Upper lobe of right lung (tissue), 1 donor: ENCODE data around the gene MCRIP2. TPM values are rescaled to one million over a fixed set of nuclear protein-coding genes. Genes with fewer than 3 reads are reported as not detected.

Experiments used
- ATAC-seq: fragments of 200-7000 bp; cut with Tn5 transposase; one replicate; pipeline ENCODE4 v1.9.1; 2020; ENCODE audit warnings: mild to moderate bottlenecking, moderate library complexity
- DNase-seq: peaks from one replicate; pipeline ENCODE4 v3.0.0-alpha.2; 2020
- H3K27ac ChIP-seq: fragments of 200-600 bp; one replicate; pipeline ENCODE4 v1.8.0; 2022
- H3K27me3 ChIP-seq: fragments of 200-600 bp; one replicate; pipeline ENCODE4 v1.8.0; 2022; ENCODE audit warnings: mild to moderate bottlenecking
- H3K36me3 ChIP-seq: fragments of 200-600 bp; one replicate; pipeline ENCODE4 v1.8.0; 2022
- H3K4me1 ChIP-seq: fragments of 200-600 bp; one replicate; pipeline ENCODE4 v1.8.0; 2022
- H3K4me3 ChIP-seq: fragments of 200-600 bp; one replicate; pipeline ENCODE4 v1.8.0; 2022; ENCODE audit warnings: mild to moderate bottlenecking
- H3K9me3 ChIP-seq: fragments of 200-600 bp; one replicate; pipeline ENCODE4 v1.8.0; 2022
- CTCF ChIP-seq: fragments of 200-600 bp; IDR thresholded peaks from one replicate; pipeline ENCODE4 v1.8.0; 2022; ENCODE audit warnings: antibody characterized with exemption
- intact Hi-C: fragments of 100-400 bp; cut with DNase I; formaldehyde crosslinking; loops from one replicate; pipeline ENCODE4 v1.11.0; 2022
- total RNA-seq: library from RNA; stranded (reverse); fragmentation: NEBNext Ultra II Directional; extraction: Animal tissue kit (Norgen Biotek cat#: 25700); gene quantifications from one replicate; pipeline ENCODE4 v1.2.1, GENCODE V29; 2021
- donor health status: DM: no; HTN: yes; CAD: no; lungs with severe emphysema.

Gene MCRIP2
- total RNA-seq, 1 donor from 2014 or later: 57.9 TPM

DNA sequence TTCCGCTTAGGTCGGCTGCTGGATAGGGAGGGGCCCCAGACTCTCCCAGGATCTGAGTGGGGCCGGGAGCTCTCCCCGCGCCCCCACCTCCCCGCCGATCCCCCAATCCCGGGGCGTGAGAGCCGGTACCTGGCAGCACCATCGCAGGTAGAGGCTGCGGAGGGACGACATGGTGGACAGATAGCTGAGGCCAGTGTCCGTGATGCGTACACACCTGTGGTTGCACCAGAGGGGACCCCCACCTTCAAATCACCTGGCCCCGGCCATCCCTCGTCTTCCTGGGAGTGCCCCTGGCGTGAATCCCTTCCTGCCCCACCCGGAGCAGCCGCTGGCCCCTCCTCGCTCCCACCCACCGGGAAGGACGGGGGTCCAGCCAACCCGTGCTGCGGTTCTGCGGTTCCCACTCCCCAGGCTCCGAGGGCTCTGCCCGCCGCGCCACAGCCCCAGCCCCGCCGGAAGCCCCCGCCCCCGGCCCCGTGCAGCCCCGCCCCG is 53.3 kb downstream of the MCRIP2 start:
- no peaks in the 10 kb centered on the region for H3K36me3 ChIP-seq
- TF ChIP-seq CTCF: no peak
- no peaks in the 10 kb centered on the region for H3K9me3 ChIP-seq
- H3K27me3 ChIP-seq: peaks cover 60% of the 10 kb centered on the region
- DNase-seq (no peak), ATAC-seq (no peak)
- H3K27ac ChIP-seq: no peak overlapping the region
- peak overlapping the region; percentile 34 for H3K4me3 ChIP-seq
- peaks cover 12% of the 10 kb centered on the region for H3K4me1 ChIP-seq
- intact Hi-C loops: no loop called here

DNA sequence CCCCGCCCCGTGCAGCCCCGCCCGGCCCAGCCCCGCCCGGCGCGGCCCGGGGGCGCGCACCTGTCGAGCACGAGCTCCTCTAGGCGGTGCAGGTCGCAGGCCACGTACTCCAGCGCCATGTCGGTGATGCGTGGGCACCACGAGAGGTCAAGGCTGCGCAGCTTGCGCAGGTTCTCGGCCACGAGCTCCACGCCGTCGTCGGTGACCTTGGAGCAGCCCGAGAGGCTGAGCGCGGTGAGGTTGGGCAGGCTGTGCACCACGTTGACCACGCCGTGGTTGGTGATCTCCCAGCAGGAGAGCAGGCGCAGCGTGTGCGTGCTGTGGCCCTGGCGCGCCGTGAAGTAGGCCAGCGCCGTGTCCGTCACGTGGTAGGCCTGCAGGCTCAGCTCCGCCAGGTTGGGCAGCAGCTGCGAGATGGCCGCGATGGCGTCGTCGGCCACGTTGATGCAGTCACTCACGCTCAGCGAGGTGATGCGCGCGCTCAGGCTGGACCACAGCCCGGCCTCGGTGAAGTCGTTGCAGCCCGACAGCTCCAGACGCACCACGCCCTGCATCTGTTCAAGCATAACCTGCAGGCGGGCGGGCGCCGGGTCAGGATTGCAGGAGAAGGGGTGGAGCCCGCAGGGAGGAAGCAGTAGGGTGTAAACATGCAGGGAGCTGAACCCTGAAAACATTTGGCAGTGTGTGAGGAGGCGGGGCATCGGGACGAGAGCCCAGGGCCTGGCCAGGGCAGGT is 53.9 kb downstream of the MCRIP2 start:
- intact Hi-C loops: no loop called here
- peak overlapping the region; percentile 45 for H3K4me3 ChIP-seq
- DNase-seq (no peak), ATAC-seq (peak; percentile 68)
- H3K27me3 ChIP-seq: peaks cover 66% of the 10 kb centered on the region
- TF ChIP-seq CTCF: no peak
- H3K9me3 ChIP-seq: no peaks in the 10 kb centered on the region
- H3K27ac ChIP-seq: no peak overlapping the region
- peaks cover 10% of the 10 kb centered on the region for H3K4me1 ChIP-seq
- no peaks in the 10 kb centered on the region for H3K36me3 ChIP-seq

Other genes with a start within 250 kb of the MCRIP2 start
- 45.6 TPM for gene NME4, start 244.6 kb upstream of the MCRIP2 start, total RNA-seq
- 14.2 TPM for gene DECR2, start 239.9 kb upstream of the MCRIP2 start, total RNA-seq
- gene RAB11FIP3, start 216.2 kb upstream of the MCRIP2 start, total RNA-seq: 44.1 TPM
- 45.2 TPM for gene CAPN15, start 114.1 kb upstream of the MCRIP2 start, total RNA-seq
- gene PRR35, start 81.4 kb upstream of the MCRIP2 start, total RNA-seq: not detected
- gene NHLRC4, start 74.8 kb upstream of the MCRIP2 start, total RNA-seq: 0.98 TPM
- 59.4 TPM for gene PIGQ, start 71.9 kb upstream of the MCRIP2 start, total RNA-seq
- 47.6 TPM for gene RAB40C, start 51.8 kb upstream of the MCRIP2 start, total RNA-seq
- 1.5 TPM for gene WFIKKN1, start 10.8 kb upstream of the MCRIP2 start, total RNA-seq
- gene METTL26, start 5.5 kb upstream of the MCRIP2 start, total RNA-seq: 53.5 TPM
- 23.2 TPM for gene WDR90, start 7.5 kb downstream of the MCRIP2 start, total RNA-seq
- 92.5 TPM for gene RHOT2, start 26.3 kb downstream of the MCRIP2 start, total RNA-seq
- gene RHBDL1, start 33.8 kb downstream of the MCRIP2 start, total RNA-seq: 2.0 TPM
- 98.9 TPM for gene STUB1, start 38.6 kb downstream of the MCRIP2 start, total RNA-seq
- gene JMJD8, start 42.5 kb downstream of the MCRIP2 start, total RNA-seq: 51.3 TPM
- 12.9 TPM for gene WDR24, start 48.6 kb downstream of the MCRIP2 start, total RNA-seq
- gene FBXL16, start 64.0 kb downstream of the MCRIP2 start, total RNA-seq: 3.6 TPM
- gene METRN, start 73.3 kb downstream of the MCRIP2 start, total RNA-seq: 30.4 TPM
- 30.5 TPM for gene ANTKMT, start 79.3 kb downstream of the MCRIP2 start, total RNA-seq
- 0.78 TPM for gene CCDC78, start 84.6 kb downstream of the MCRIP2 start, total RNA-seq
- 8.9 TPM for gene HAGHL, start 85.3 kb downstream of the MCRIP2 start, total RNA-seq
- 24.2 TPM for gene CIAO3, start 99.2 kb downstream of the MCRIP2 start, total RNA-seq
- gene MSLN, start 118.9 kb downstream of the MCRIP2 start, total RNA-seq: 93.3 TPM
- gene RPUSD1, start 146.6 kb downstream of the MCRIP2 start, total RNA-seq: 14.2 TPM
- gene CHTF18, start 146.8 kb downstream of the MCRIP2 start, total RNA-seq: 12.3 TPM
- gene GNG13, start 158.9 kb downstream of the MCRIP2 start, total RNA-seq: not detected